GM18873 (cell line): ENCODE results near the gene MTHFD2.
"Not testable (repeated sequence)": the region's sequence is repeated elsewhere in the genome, so short reads cannot be mapped to it uniquely, and the experiment has no call there.

Experiments
- ATAC-seq: cut with Tn5 transposase; IDR thresholded peaks from one replicate; pipeline ENCODE4 v1.9.1; 2021; ENCODE audit warnings: mild to moderate bottlenecking, moderate library complexity, moderate number of reproducible peaks; ENCODE audit not compliant: unreplicated experiment, low FRiP score

The MTHFD2 gene

DNA sequence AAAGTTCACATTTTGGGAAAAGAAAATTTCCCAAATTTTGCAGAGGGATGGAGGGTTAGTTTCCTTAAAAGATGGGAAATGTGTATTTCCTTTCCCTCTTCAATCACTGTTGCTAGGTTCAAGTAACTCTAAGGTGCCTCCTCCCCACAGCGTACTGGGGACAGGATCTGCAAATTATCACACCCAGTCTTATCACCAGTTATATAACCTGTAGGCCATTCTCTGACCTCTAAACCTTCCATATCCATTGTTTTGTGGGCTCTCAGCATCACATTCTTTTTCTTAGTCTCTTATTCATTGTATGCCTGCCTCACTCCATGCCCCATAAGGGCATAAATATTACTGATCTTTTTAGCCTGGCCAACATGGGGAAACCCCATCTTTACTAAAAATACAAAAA is 3.6 kb upstream of the MTHFD2 start:
- ATAC-seq, result no peak

DNA sequence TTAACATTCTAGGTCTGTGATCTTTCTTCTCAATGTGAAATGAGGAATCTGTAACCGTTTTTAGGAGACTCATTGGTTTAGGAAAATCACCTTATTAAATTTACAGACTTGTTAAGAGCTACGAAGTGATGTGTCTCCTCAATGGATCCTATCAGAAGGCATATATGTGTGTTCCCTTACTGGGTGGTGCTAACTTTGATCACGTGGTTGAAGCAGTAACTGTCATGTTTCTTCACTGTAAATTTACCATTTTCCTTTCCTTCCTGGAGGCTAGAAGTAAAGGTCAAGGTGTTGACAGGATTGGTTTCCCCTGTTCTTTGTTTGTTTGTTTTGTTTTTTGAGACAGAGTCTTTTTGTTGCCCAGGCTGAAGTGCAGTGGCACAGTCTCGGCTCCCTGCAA is 1.4 kb upstream of the MTHFD2 start:
- ATAC-seq, result no peak

GRCh38 chr2:74198023-74198460 is 373 bp upstream of the MTHFD2 start:
- no peak for ATAC-seq

- no peak for ATAC-seq
Measured at GRCh38 chr2:74199275-74199701, 873 bp downstream of the MTHFD2 start.

DNA sequence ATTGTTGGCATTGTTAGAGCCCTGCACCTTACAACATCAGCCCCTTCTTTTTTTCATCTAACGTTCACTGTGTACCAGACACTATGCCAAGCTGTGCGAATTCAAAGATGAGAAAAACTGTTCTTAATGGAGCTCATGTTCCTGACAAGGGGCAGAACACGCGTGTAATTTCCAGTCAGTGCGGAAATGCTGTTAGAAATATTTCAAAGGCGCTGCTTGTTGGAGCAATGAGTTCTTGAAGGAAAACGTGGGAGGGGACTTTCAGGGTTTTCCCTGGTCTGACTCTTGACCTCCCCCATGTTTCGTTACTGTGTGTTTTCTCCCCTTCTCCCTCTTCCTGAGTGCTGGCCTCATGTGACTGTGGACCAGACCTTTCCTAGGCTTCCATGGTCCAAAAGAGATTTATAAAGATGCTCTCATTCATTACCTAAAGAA is 1.5 kb downstream of the MTHFD2 start:
- no peak for ATAC-seq

- no peak for ATAC-seq
Measured at GRCh38 chr2:74201196-74201595, 2.8 kb downstream of the MTHFD2 start.

- ATAC-seq, result no peak
Measured at GRCh38 chr2:74201596-74201995, 3.2 kb downstream of the MTHFD2 start.

DNA sequence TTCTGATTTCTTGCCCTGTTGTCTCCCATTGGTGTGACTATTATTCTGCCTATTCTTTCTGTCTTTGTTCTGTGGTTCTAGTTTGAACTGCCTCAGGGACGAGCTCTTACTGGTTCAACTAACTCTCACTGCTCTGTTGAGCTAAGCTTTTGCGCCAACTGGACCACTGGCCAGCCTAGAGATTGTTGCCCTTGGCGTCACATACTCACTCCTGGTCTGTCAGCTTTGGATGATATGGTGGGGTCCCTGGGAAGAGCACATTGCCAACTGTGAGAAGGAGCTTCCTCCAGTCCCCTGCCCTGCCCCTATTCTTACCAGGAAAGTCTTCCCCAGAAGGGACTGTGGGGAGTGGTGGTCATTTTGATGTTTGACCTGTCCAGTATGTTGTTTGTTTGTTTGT is 6.0 kb downstream of the MTHFD2 start:
- no peak for ATAC-seq

DNA sequence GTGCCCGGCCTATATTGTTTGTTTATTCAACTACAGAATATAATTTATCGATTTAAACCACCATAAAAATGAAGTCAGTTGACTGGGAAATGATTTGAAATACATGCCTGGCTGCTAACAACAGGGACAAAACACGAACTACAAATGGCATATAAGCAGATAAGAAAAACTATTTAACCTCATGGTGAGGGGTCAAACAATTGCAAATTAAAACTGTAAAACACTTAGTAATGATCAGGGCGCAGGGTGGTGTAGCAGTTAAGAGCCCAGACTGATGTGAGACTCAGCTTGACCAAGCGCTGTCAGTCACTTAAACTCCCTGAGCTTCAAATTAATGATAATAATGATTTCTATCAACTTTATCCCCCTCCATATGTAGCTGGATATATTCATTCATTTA is 6.7 kb downstream of the MTHFD2 start:
- no peak for ATAC-seq

DNA sequence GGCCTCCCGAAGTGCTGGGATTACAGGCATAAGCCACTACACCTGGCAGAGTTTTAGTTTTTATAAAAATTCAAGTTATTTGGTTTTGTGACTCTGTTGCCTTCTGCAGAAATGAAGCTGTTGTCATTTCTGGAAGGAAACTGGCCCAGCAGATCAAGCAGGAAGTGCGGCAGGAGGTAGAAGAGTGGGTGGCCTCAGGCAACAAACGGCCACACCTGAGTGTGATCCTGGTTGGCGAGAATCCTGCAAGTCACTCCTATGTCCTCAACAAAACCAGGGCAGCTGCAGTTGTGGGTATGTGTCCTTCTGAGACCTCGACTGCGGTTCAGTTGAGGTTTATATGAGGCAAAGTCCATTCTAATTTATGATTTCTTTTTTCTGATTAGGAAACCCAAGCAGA is 7.2 kb downstream of the MTHFD2 start:
- ATAC-seq, result no peak

DNA sequence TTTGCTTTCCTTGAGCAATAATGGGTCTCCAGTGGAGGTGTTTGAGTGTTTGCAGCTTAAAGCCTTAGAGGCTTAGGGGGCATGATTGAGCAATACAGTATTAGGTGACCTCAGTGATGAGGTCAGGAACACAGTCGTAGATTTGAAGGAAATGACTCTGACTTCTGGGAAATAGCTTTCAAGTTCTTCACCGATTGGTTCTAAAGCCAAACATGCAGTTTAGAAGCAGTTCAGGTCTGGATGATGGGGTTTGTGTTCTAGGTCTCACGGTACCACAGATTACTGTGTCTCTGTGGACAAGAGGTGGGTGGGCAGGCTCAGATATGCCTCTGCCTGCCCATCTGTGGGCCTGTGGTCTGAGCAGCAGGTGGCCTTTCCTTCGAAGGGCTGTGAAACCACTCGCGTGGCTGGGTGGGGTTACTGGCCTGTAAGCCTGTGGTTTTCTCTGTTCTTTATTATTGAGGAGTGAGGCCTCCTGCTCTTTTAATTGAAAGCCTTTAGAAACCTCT is 7.8 kb downstream of the MTHFD2 start:
- peak; percentile 69 for ATAC-seq

GRCh38 chr2:74212702-74213410 is 14.4 kb downstream of the MTHFD2 start:
- no peak for ATAC-seq

- not testable (repeated sequence) for ATAC-seq
Measured at GRCh38 chr2:74215771-74216170, 17.4 kb downstream of the MTHFD2 start.

GRCh38 chr2:74216642-74217041 is 18.2 kb downstream of the MTHFD2 start:
- ATAC-seq, result no peak

GRCh38 chr2:74219846-74220486 is 21.6 kb downstream of the MTHFD2 start:
- ATAC-seq, result no peak

GRCh38 chr2:74221091-74221490 is 22.7 kb downstream of the MTHFD2 start:
- ATAC-seq, result no peak

GRCh38 chr2:74221604-74222299 is 23.3 kb downstream of the MTHFD2 start:
- ATAC-seq, result no peak

DNA sequence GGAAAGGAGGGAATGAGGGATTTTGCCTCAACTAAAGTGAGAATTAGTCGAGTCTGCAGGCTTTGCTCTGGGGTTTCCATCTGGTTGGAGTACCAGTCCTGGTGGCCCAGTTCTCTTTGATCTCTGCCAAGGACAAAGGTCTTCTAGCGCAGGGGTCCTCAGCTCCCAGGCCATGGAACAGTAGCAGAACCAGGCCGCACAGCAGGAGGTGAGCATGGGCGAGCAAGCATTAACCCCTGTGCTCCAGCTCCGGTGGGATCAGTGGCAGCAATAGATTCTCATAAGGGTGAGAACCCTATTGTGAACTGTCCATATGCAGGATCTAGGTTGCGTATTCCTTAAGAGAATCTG is 23.9 kb downstream of the MTHFD2 start:
- ATAC-seq, result no peak

DNA sequence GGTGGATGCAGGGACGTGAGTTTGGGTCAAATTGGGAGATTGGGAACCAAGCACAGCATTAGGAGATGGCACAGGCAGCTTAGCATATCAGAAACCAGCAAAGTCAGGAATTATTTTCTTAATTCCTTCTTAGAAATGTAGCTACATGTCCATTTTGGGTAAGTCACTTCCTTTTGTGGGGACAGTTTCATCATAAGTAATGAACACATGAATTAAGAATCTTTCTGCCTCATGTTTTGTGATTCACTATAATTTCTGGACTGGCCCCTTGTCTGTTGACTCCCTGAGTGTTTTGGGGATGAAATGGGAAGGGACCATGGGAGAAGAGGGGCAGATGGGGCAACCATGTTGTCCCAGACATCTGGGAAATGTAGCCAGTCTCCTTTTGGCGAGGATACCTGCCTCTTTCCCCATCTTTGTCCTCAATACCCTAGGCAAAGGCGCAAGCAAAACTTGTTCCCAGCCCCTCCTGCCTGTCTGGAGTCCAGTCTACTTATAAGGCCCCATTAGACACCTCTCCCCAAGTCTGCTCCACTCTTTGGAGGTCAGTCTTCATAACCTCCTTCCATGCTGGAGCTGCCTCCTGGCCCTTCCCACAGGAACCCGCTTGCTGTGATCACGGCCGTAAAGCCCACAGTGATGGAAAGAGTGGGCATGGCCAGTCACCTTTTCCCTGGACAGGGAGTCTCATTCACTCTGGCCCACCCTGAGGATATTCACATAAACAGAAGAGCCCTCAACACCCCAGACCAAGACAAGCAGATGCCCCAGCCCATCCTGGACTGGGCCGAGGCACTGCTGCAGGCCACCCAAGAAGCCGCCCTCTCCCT is 25.7 kb downstream of the MTHFD2 start:
- ATAC-seq, result no peak

DNA sequence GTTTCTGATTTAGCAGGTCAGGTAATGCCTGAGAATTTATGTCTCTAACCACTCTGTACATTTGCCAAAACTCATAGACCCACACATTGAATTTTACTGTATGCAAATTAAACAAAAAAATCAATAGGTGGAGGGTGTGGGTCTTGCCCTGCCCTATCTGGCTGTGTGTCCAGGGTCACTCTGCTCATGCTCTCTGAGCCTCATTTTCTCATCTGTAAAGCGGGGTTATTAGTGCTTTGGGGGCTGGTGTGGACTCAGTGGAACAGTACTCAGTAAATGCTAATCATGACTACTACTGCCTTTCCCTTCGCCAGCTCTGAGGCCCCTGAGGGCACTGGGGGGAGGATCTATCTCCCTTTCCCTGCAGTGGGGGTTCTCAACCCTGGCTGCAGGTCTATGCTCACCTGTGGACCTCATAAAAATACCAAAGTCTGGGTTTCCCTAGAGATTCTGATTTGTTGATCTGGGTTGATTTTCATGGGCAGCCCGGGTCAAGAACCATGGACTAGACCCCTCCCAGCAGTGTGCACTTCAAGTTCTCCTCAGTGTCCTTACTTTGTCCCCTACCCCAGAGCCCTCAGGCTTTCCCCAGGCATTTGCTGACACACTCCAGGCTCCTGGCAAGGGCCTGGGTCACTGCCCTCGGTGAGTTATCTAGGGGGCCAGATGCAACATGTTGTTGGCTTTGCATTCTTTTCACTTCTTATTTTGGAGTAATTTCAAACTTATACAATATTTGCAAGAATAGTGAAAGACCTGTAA is 27.5 kb downstream of the MTHFD2 start:
- ATAC-seq, result no peak
